HG03060 (cell line): ENCODE results near the gene CLNK.

ENCODE experiments used
- ATAC-seq: cut with Tn5 transposase; IDR thresholded peaks from one replicate; pipeline ENCODE4 v1.9.1; 2021; ENCODE audit warnings: low read depth, moderate number of reproducible peaks; ENCODE audit not compliant: unreplicated experiment

Gene CLNK, protein sequence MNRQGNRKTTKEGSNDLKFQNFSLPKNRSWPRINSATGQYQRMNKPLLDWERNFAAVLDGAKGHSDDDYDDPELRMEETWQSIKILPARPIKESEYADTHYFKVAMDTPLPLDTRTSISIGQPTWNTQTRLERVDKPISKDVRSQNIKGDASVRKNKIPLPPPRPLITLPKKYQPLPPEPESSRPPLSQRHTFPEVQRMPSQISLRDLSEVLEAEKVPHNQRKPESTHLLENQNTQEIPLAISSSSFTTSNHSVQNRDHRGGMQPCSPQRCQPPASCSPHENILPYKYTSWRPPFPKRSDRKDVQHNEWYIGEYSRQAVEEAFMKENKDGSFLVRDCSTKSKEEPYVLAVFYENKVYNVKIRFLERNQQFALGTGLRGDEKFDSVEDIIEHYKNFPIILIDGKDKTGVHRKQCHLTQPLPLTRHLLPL

DNA sequence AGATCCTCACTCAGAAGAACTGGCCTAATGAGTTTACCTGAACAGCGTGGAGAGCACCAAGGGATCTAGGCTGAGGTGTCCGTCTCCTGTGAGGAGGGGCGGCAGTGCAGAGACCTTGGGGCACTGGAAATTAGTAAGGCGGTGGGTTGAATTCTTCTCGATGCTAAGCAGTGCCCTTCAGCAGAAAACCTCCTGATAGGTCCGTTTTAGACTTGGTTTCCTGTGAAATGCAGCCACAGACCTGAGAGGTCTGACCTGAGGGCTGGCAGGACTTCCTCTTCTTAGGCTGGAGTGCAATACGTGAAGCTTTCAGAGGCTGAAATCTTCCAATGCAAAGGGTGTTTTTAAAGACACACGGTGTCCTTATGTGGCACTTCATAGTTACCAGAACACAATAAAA, at the start of gene CLNK:
Gene CLNK, minus strand, starts transcription at position 138 of the 400 bp plus-strand sequence. CDS start 16,899 bp downstream, outside the sequence.
- ATAC-seq = peak; percentile 81

DNA sequence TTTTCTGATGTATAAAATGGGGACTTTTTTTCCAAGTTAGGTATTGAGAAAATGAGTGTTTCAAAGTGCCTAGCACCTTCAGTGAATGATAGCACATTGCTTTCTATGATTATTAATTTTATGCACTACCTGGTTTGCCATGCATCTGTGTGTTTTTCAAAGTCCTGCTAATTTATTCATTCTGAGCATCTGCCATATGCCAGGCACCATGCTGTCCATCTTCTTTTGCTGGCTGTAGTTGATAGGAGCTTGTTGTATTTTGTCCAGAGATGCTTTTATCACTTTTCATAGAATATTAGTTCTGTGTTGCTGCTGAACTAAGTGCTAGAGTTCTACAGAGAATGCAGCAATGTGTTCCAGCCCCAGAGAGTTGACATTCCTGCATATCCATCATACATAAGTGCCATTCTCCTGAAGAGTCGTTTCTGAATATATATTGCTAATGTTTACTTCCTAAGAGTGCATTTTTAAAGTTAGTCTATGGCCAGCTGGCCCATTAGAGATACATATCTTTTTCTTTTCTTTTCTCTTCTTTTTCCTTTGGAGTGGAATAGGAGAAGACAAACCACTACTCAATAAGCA, 49.0 kb upstream of the CLNK start:
- ATAC-seq = no peak

DNA sequence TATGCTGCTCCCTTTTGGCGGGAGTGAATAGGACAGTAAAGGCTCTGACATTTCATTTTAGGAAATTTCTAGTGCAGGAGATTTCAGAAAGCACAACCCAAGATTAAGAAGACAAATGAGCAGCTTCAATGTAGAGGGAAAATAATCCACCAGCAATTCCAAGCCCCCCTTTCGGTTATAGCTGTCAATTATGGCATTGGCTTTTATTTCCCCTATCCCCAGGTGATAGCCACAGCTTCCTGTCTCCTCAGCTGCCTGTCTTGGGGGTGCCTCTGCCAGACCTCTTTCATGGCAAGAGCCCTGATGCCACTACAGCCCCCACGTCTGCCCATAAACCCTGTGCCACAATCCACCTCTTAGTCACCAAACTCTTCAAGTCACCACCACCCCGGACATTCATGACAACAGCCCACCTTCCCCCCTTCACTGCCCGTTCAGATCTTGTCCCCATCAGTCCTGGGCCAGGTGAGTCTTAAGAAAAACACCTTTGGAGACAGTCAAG, 48.4 kb upstream of the CLNK start:
- ATAC-seq = no peak

DNA sequence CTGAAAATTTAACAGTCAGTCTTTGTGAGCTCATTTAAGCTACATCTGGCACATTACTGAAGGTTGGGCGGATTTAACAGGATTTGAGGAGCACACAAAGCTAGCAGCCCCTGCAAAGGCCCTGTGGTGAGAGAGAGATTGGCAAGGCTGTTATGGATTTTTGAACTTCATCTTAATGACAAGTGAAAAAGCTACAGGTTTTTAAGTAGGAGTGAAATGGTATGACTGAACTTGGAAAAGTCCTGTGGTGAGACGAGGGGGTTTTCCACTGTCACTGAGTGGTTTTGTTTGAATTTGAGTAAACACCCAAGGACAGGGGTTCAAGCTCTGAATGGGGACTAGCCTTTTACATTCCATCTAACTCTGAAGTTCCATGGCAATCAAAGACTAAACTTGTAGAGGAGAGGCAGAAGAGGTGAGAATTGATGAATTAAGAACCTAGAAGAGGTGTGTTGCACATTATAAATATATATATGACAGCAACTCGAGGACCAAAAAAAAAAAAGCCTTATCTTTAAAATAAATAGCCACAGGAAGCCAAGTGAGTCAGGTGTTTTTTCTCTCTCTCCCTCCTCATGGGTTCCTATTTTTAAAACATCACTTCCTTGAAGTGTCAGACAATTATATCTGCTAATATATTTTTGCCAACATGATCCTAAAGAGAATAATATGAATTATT, 47.8 kb upstream of the CLNK start:
- no peak for ATAC-seq

DNA sequence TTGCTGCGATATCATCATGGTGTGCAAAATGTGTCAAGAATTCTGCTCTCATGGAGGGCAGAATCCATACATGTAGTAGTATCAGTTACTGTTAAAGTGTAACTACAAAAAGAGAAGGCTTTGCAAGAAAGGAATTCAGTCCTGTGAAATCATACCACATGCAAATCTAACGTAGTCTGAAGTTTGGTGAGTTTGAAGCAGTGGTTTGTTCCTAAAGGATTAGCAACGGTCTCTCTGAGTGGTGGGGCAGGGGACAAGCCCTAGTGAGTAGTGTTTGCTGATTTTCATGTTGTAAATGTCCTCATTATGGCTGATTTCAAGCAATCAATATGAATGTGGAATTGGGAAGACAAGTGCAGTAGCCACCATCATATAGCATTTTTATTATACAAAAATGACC, 47.1 kb upstream of the CLNK start:
- no peak for ATAC-seq

DNA sequence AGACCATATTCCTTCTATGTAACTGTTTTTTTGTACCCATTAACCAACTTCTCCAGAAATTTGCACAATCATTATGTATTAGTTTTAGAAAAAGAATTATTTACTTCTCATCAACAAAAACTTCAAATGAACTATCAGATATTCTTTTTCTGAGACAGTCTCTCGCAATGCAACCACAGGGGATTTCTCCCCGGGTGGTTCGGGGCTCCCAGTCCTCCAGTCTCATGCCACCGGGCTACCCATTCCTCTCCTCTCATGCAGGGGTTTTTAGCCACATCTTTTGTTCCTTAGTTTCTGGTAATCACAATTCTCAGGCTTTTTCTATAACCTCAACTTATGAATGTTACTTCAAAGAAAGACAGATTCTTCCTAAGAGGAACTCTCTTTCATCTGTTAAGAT, 46.6 kb upstream of the CLNK start:
- ATAC-seq = no peak

DNA sequence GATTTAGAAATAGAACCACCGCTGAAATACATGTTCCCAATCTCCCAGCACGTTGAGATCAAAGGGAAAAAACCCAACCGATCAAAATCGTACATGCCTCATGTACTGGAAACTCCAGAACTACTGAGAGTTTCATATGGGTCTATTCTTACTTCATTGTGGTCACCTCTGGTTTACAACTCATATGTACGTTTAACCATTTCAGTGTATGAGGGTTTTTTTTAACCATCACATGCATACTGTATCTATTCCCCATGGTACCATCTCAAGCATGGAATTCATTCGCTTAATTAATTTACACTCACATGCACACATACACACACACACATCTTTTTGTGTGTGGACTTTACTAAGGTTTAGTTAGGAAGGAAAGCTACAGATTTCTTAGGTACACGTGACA, 46.0 kb upstream of the CLNK start:
- peak; percentile 53 for ATAC-seq

DNA sequence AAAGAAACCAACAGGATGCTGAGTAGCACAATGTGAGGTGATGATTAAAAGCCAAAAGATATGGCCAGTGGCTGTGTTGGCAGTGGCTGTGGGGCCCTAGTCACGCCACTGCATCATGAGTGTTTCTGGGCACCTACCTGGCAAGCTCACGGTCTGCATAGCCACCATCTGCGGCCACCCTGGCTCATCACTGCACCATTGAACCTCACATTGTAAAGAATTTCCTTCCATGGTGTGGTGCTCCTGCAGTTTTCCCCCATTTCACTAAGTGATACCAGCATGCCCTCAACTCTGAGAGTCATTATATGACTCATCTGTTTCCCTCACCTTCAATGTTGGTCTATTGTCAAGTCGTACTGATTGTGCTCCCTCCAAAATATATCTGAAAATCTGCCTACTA, 45.5 kb upstream of the CLNK start:
- peak; percentile 25 for ATAC-seq

DNA sequence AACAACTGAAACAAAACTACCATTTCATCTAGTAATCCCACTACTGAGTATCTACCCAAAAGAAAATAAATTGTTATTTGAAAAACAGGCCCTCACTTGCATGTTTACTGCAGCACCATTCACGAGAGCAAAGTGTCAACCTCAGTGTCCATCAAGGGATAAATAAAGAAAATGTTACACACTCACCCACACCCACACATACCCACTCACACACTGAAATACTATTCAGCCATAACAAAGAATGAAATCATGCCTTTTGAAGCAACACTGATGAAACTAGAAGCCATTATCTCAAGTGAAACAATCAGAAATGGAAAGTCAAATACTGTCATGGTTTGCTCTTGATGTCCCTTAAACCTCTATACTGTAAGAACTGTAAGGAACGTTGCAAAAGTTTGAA, 44.8 kb upstream of the CLNK start:
- ATAC-seq = no peak

DNA sequence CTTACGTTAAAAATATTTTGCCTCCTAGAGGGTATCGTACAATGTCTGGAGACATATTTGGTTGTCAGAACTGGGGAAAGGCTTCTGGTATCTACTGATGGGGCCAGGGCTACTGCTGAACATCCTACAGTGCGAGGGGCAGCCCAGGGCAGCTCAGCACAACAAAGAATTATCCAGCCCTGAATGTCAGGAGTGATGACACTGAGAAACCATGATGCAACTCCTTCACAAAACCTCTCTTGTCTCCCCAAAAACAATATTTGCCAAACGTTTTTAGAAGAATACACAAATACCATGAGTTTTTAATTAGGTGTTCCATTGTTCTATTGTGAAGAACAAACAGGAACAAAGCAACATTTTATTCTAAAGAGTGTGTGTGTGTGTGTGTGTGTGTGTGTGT, 43.4 kb upstream of the CLNK start:
- no peak for ATAC-seq

DNA sequence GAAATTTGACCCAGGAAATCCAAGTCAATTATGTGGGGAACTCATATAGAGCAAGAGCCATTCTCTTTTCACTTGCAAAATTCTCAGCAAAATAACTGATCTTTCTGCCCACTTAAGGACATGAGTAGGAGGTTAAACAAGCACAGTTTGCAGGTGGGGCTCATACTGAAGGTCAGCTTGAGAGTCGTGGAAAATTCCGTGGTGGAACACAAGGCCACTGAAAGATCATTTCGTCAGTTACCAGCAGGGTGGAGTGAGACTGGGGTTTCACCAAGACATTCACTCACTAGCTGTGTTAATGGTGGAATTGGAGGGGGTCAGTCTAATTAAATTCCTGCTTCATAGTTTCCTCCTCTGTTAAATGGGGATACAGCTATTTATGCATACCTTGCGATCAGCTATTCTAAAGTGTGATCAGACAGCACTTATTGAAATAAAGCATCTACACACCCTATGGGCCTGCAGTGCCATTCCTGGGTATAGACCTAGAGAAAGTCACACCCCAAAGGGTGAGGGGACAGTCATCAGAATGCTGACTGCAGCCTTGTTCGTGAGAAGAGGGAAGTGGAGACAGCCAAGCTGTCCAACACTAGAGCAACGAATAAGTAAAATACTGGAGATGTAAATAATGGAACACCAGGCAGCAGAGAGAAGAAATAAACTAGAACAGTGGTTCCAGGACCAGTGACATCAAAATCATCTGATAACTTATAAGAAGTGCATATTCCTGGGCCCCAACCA, 42.7 kb upstream of the CLNK start:
- ATAC-seq = no peak

DNA sequence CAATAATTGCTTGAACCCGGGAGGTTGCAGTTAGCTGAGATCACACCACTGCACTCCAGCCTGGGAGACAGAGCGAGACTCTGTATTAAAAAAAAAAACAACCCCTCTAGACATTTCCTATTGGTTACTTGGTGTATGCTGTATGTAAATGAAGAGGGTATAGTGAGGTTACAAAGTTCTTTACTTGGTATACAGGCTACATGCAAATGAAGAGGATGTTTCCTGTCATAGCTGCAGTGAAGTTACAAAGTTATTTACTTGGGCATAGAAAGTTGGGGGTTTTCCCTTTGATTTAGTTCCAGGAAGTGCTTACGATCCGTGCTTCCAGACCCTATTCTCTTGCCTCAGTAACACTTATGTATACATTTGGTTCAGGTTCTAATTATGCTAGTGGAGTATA, 38.4 kb upstream of the CLNK start:
- peak; percentile 97 for ATAC-seq

DNA sequence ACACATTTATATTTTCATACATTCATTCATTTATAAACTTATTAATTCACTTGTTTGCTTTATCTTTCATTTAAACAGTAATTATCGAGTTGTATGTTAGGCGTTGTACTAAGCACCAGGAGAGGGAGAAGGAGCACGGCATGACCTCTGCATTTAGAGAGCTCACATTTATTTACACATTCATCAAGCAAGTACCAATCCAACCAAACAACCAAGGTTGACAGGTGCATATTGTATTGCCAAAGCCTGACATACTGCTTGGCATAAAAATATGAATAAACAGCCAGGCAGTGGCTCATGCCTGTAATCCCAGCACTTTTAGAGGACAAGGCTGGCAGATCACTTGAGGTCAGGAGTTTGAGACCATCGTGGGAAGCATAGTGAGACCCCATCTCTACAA, 37.0 kb upstream of the CLNK start:
- ATAC-seq = no peak

DNA sequence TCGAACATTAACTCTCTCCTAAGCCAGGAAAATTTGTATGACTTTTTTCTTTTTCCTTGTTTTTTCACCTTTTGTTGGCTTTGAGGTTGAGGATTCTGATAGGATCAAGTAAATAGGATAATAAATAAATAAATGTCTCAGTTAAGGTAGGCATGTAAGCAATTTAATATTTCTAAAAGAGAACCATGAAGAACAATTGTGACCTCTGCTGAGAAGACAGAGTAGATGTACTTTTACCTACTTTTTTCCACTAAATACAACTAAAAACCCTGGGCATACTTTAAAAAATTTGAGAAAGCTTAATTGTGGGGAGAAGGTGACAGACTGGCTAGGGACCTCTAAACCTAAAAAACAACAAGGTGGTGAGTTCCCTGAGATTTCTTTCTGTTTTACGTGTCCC, 31.6 kb upstream of the CLNK start:
- ATAC-seq = no peak

DNA sequence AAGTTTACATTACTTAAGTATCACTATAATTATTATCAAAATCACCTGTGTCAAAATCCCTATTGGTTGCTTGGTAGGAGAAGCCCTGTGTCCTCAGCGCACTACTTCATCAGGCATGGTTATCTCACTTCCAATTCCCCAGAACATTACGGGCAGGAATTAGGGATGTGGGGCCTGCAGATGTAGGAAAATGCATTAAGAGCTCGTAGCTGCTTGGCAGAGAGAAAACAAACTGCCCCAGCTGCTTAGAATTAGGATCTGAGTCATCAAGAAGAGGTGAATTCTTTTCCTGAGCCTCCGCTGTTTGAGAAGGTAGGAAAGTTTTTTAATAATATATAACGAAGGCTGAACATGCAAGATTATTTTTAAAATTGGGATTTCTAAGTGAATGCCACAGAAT, 31.1 kb upstream of the CLNK start:
- ATAC-seq = no peak

DNA sequence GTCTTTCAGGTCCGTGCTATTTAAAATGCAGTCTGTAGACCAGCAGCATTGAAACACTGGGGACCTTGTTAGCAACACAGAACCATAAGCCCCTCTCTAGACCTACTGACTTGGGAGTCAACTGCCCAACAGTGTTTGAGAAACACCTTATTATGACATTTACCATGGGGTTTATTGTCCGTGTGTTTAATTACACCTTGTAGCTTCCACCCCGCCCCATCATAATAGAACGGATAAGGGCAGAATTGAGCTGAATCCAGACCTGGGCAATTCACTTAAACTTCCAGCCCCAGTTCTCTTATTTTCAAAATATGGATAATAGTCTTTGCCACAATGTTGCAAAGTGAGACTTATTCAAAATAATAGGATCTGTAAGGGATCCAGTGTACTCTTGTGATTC, 30.6 kb upstream of the CLNK start:
- ATAC-seq = no peak

DNA sequence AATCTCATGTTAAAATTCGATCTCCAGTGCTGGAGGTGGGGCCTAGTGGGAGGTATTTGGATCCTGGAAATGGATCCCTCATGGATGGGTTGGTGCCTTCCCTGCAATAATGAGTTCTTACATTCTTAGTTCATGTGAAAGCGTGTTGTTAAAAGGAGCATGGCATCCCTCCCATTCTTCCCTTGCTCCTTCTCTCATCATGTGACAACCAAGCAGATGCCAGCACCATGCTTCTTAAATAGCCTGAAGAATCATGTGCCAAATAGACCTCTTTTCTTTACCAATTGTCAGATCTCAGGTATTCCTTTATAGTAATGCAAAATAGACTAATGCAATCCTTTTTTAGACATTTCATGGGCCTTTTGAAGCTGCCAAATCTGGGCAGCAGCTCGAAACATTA, 29.0 kb upstream of the CLNK start:
- no peak for ATAC-seq

DNA sequence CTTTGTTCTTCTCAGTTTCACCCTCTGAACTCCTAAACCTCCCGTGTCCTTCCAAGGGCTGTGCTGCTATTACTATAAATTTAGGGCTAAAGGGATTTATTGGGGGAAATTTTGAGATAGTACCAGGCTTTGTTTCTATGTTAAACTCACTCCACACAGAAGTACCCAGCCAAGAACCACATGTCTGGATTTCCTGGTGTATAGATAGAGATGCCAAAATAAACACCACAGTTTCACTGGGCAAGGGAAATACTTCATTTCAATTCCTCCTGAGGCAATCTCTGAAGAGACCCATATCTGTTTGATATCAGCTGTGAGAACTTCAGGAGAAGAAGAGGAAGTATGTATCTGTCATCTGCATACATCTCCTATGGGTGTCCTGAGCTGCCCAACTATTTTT, 21.7 kb upstream of the CLNK start:
- no peak for ATAC-seq

DNA sequence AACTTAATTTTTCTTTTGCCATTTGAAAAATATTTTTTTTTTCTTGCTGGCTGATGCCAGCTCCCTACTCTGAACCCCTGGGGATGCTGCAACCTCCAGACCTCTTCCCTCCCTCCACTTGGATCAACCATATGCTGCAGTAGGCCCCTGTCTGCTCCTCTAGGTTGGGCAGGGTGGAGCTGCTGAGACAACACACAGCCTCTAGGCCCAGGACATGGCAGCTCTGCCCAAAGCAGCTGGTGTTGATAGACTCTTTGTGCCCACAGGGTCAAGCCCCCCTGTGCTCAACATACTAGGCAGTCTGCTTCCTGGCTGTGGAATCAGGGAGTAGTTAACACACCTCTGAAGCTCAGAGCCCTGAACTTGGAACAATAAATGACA, 19.9 kb upstream of the CLNK start:
- no peak for ATAC-seq

DNA sequence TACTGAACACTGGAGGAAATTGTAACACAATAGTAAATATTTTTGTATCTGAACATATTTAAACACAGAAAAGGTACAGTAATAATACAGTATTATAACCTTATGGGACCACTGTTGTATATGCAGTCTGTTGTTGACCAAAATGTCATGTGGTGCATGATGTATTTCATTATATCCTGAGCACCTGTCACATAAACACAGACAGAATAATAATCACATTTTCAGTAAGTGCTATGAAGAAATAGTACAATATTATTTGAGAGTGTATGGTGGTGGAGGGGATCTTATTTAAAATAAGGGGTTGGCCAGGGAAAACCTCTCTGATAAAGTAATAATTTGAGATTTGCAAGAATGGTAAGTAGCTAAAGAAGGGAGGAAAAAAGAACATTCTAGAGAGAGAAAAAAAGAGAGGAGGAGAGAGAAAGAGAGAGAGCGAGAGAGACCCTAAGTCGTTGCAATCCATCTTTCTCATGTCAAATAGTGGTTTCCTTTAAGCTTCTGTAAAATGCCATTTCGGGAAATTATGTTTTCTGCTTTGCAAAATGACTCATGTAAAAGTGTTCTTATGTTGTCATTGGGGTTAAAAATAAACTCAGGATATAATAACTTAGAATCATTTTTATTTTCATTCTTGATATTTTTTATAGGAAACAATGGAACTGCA, 19.3 kb upstream of the CLNK start:
- no peak for ATAC-seq
